Measurements from ENCODE around the gene ADISSP.

Gene ADISSP

GRCh38 chr20:3760655-3761348 lies 6.8 kb downstream of the ADISSP start:
- DNase-seq (ENCODE audit: low read depth, low spot score): no peak
- no peak overlapping the region for H3K4me3 ChIP-seq (ENCODE audit: low read length)

GRCh38 chr20:3759884-3760283 lies 7.7 kb downstream of the ADISSP start:
- H3K4me3 ChIP-seq (ENCODE audit: low read length): no peak overlapping the region
- no peak for DNase-seq (ENCODE audit: low read depth, low spot score)

- H3K4me3 ChIP-seq (ENCODE audit: low read length): no peak overlapping the region
- no peak for DNase-seq (ENCODE audit: low read depth, low spot score)
Measured at GRCh38 chr20:3759316-3759823, 8.2 kb downstream of the ADISSP start.

- no peak overlapping the region for H3K4me3 ChIP-seq (ENCODE audit: low read length)
- DNase-seq (ENCODE audit: low read depth, low spot score): no peak
Measured at GRCh38 chr20:3758566-3758965, 9.0 kb downstream of the ADISSP start.

GRCh38 chr20:3757268-3757667 lies 10.3 kb downstream of the ADISSP start:
- no peak for DNase-seq (ENCODE audit: low read depth, low spot score)
- no peak overlapping the region for H3K4me3 ChIP-seq (ENCODE audit: low read length)

- no peak for DNase-seq (ENCODE audit: low read depth, low spot score)
- no peak overlapping the region for H3K4me3 ChIP-seq (ENCODE audit: low read length)
Measured at GRCh38 chr20:3755814-3756480, 11.6 kb downstream of the ADISSP start.

- no peak for DNase-seq (ENCODE audit: low read depth, low spot score)
- H3K4me3 ChIP-seq (ENCODE audit: low read length): no peak overlapping the region
Measured at GRCh38 chr20:3755269-3755668, 12.3 kb downstream of the ADISSP start.

GRCh38 chr20:3754276-3754630 lies 13.3 kb downstream of the ADISSP start:
- no peak overlapping the region for H3K4me3 ChIP-seq (ENCODE audit: low read length)

GRCh38 chr20:3753501-3754275 lies 13.9 kb downstream of the ADISSP start:
- no peak overlapping the region for H3K4me3 ChIP-seq (ENCODE audit: low read length)
- DNase-seq (ENCODE audit: low read depth, low spot score): no peak

More at GRCh38 chr20:3754276-3754630, 13.3 kb downstream of the ADISSP start:
- no peak for DNase-seq (ENCODE audit: low read depth, low spot score)

- DNase-seq (ENCODE audit: low read depth, low spot score): peak; percentile 42
- H3K4me3 ChIP-seq (ENCODE audit: low read length): no peak overlapping the region
Measured at GRCh38 chr20:3753098-3753497, 14.5 kb downstream of the ADISSP start.

GRCh38 chr20:3752386-3752759 lies 15.2 kb downstream of the ADISSP start:
- no peak overlapping the region for H3K4me3 ChIP-seq (ENCODE audit: low read length)
- no peak for DNase-seq (ENCODE audit: low read depth, low spot score)

- DNase-seq (ENCODE audit: low read depth, low spot score): no peak
- no peak overlapping the region for H3K4me3 ChIP-seq (ENCODE audit: low read length)
Measured at GRCh38 chr20:3751675-3752385, 15.7 kb downstream of the ADISSP start.

- no peak overlapping the region for H3K4me3 ChIP-seq (ENCODE audit: low read length)
- no peak for DNase-seq (ENCODE audit: low read depth, low spot score)
Measured at GRCh38 chr20:3751305-3751674, 16.3 kb downstream of the ADISSP start.

- no peak overlapping the region for H3K4me3 ChIP-seq (ENCODE audit: low read length)
- no peak for DNase-seq (ENCODE audit: low read depth, low spot score)
Measured at GRCh38 chr20:3749689-3750531, 17.6 kb downstream of the ADISSP start.

- H3K4me3 ChIP-seq (ENCODE audit: low read length): no peak overlapping the region
- DNase-seq (ENCODE audit: low read depth, low spot score): no peak
Measured at GRCh38 chr20:3749087-3749688, 18.4 kb downstream of the ADISSP start.

- no peak overlapping the region for H3K4me3 ChIP-seq (ENCODE audit: low read length)
- no peak for DNase-seq (ENCODE audit: low read depth, low spot score)
Measured at GRCh38 chr20:3748073-3748472, 19.5 kb downstream of the ADISSP start.

GRCh38 chr20:3747471-3747870 lies 20.1 kb downstream of the ADISSP start:
- DNase-seq (ENCODE audit: low read depth, low spot score): no peak
- no peak overlapping the region for H3K4me3 ChIP-seq (ENCODE audit: low read length)

- no peak for DNase-seq (ENCODE audit: low read depth, low spot score)
- no peak overlapping the region for H3K4me3 ChIP-seq (ENCODE audit: low read length)
Measured at GRCh38 chr20:3745686-3746173, 21.8 kb downstream of the ADISSP start.

Measured in Jurkat, Clone E6-1 (cell line).